Gastrocnemius medialis (tissue), 4 donors: ENCODE results near the gene PKNOX2.

Experiments
- POLR2A ChIP-seq, 2 donors: fragments of 450-650 bp; IDR thresholded peaks; one replicate each; pipeline ENCODE4 v1.6.1; 2017; ENCODE audit warnings: antibody characterized with exemption in 2 of 2, mild to moderate bottlenecking in 2 of 2, moderate library complexity in 2 of 2
- TF ChIP-seq, protein P1 (sequence below), 5 experiments: fragments of 450-650 bp in 3 of 5; fragments of 200-600 bp in 2 of 5; sonication (generic) in 2 of 5; IDR thresholded peaks in 4 of 5; conservative IDR thresholded peaks in 1 of 5; 1 replicate in 4 of 5; 2 replicates in 1 of 5; pipeline ENCODE4 v1.5.1; 2016 to 2019; ENCODE audit warnings: antibody characterized with exemption in 5 of 5, mild to moderate bottlenecking in 3 of 5, moderate library complexity in 3 of 5

- TF ChIP-seq, protein P1, sequence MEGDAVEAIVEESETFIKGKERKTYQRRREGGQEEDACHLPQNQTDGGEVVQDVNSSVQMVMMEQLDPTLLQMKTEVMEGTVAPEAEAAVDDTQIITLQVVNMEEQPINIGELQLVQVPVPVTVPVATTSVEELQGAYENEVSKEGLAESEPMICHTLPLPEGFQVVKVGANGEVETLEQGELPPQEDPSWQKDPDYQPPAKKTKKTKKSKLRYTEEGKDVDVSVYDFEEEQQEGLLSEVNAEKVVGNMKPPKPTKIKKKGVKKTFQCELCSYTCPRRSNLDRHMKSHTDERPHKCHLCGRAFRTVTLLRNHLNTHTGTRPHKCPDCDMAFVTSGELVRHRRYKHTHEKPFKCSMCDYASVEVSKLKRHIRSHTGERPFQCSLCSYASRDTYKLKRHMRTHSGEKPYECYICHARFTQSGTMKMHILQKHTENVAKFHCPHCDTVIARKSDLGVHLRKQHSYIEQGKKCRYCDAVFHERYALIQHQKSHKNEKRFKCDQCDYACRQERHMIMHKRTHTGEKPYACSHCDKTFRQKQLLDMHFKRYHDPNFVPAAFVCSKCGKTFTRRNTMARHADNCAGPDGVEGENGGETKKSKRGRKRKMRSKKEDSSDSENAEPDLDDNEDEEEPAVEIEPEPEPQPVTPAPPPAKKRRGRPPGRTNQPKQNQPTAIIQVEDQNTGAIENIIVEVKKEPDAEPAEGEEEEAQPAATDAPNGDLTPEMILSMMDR (IDR thresholded peaks at IDR 0.05 in 4 of 5, conservative IDR thresholded peaks at IDR 0.05 in 1 of 5): no peak
- TF ChIP-seq POLR2A (IDR thresholded peaks at IDR 0.05): no peak
Observed at GRCh38 chr11:125414121-125414520, 249.6 kb downstream of the PKNOX2 start.
